ENCODE results near the gene GRK5. TPM values are rescaled to one million over a fixed set of nuclear protein-coding genes. Genes with fewer than 3 reads are reported as not detected.

GRK5 gene
- total RNA-seq, 1 donor from 2014 or later: 77.6 TPM

DNA sequence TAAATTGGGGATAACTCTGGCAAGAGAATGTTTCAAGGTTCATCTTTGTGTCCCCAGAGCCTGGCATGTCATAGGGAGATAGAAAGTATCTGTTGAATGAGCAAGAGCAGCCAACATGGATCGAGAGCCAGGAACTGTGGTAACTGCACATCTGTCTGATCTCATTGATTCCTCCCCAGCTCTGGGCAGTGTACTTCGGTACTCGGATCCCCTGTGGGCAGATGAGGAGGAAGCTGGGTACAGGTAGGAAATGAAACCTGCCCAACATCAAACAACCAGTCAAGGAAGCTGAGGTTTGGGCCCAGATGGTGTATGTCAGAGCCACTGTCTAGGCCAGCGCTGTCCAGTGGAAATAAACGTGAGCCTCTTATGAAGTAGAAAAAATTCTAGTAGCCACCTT is 76.4 kb downstream of the GRK5 start:
- Mint-ChIP-seq H3K9me3 (ENCODE audit: unreplicated experiment) (peaks cover 9% of the 10 kb centered on the region), H3K27me3 (ENCODE audit: unreplicated experiment) (peaks cover 12% of the 10 kb centered on the region), H3K4me3 (ENCODE audit: unreplicated experiment) (no peak overlapping the region), H3K27ac (ENCODE audit: unreplicated experiment) (no peak overlapping the region), H3K36me3 (ENCODE audit: unreplicated experiment) (no peaks in the 10 kb centered on the region), H3K4me1 (ENCODE audit: low read depth, unreplicated experiment) (peaks cover 60% of the 10 kb centered on the region)
- no peak for DNase-seq
- TF ChIP-seq, protein P1, sequence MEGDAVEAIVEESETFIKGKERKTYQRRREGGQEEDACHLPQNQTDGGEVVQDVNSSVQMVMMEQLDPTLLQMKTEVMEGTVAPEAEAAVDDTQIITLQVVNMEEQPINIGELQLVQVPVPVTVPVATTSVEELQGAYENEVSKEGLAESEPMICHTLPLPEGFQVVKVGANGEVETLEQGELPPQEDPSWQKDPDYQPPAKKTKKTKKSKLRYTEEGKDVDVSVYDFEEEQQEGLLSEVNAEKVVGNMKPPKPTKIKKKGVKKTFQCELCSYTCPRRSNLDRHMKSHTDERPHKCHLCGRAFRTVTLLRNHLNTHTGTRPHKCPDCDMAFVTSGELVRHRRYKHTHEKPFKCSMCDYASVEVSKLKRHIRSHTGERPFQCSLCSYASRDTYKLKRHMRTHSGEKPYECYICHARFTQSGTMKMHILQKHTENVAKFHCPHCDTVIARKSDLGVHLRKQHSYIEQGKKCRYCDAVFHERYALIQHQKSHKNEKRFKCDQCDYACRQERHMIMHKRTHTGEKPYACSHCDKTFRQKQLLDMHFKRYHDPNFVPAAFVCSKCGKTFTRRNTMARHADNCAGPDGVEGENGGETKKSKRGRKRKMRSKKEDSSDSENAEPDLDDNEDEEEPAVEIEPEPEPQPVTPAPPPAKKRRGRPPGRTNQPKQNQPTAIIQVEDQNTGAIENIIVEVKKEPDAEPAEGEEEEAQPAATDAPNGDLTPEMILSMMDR (IDR thresholded peaks at IDR 0.05; ENCODE audit: partially characterized antibody, unreplicated experiment): no peak

DNA sequence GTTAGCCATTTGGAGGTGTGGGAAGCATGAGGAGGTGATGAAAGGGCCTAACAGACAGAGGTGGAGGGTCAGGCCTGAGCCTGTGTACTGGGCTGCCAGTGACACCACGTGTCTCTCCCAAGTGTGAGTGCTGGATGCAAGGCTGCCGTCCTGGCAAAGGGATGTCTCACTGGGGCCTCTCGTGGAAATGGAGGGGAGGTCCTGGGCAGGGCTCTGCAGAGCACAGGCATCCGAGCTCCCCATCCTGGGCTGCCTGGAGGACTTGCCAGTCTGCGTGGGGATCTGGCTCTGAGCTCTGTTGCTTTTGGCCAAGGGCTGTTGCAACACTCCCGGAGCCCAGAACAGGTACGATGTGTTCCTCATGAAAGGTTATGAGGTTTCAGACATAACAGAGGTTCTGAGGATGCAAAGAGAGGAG is 77.3 kb downstream of the GRK5 start:
- Mint-ChIP-seq H3K4me1 (ENCODE audit: low read depth, unreplicated experiment) (peaks cover 58% of the 10 kb centered on the region), H3K9me3 (ENCODE audit: unreplicated experiment) (peaks cover 9% of the 10 kb centered on the region), H3K4me3 (ENCODE audit: unreplicated experiment) (no peak overlapping the region), H3K27ac (ENCODE audit: unreplicated experiment) (no peak overlapping the region), H3K27me3 (ENCODE audit: unreplicated experiment) (peaks cover 12% of the 10 kb centered on the region), H3K36me3 (ENCODE audit: unreplicated experiment) (no peaks in the 10 kb centered on the region)
- DNase-seq: no peak
- TF ChIP-seq, protein P1 (IDR thresholded peaks at IDR 0.05; ENCODE audit: partially characterized antibody, unreplicated experiment): no peak

DNA sequence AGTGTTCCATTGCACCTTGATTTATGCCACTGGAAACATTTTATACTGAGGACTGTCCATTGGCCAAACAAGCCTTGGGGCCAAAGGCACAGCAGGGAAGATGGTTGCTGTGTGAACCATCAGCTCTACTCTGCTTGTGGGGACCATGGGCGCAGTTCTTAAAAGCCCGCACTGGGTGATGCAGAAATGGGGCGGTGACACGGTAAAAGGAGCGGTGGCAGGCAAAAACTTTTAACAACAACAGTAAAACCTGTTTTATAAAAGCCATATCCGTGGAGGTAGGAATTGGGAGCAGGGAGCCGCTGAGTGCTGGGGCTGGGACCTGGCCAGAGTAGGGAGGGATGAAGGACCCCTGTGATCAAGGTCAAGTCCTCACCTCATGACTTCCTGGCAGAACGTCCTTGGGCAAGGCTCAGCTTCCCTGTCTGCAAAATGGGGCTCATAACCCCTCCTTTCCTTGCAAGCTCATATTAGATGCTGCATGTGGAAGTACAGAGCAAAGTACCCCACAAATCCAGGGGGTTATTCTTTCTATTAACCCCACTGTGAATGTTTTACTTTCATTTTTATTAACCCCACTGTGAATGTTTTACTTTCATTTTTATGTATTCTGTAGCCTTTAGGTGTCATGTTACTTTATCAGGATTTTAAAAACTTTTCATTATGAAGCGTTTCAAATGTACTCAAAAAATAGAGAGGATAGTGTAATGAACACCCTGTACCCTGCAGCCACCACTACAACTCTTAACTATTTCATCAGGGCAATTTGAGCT is 78.3 kb downstream of the GRK5 start:
- Mint-ChIP-seq H3K36me3 (ENCODE audit: unreplicated experiment) (peaks cover under 1% of the 10 kb centered on the region), H3K4me3 (ENCODE audit: unreplicated experiment) (no peak overlapping the region), H3K9me3 (ENCODE audit: unreplicated experiment) (peaks cover 9% of the 10 kb centered on the region), H3K27ac (ENCODE audit: unreplicated experiment) (peak overlapping the region; percentile 28), H3K4me1 (ENCODE audit: low read depth, unreplicated experiment) (peaks cover 62% of the 10 kb centered on the region), H3K27me3 (ENCODE audit: unreplicated experiment) (peaks cover 12% of the 10 kb centered on the region)
- TF ChIP-seq, protein P1 (IDR thresholded peaks at IDR 0.05; ENCODE audit: partially characterized antibody, unreplicated experiment): no peak
- DNase-seq: no peak

DNA sequence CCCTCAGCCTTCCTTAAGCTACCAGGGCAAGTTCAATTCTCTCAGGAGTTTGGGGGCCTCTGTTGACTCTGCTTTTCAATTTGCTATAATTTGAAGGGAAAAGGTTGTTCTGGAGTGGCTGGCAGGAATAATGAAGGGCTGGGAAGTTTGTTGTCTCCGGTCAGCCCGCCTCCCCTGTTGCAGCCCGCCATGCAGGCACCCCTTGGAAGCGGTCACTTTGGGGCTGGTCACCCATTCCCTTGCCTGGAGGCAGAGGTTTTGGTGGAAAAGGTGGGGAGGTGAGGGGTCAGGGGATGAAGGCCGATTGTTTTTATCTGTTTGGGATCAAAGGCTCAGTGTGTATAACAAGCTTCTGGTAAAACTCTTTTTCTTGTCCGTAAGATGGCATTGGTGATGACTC is 79.1 kb downstream of the GRK5 start:
- TF ChIP-seq, protein P1 (IDR thresholded peaks at IDR 0.05; ENCODE audit: partially characterized antibody, unreplicated experiment): no peak
- H3K9me3 Mint-ChIP-seq (ENCODE audit: unreplicated experiment): peaks cover 10% of the 10 kb centered on the region
- H3K4me3 Mint-ChIP-seq (ENCODE audit: unreplicated experiment): no peak overlapping the region
- peaks cover 14% of the 10 kb centered on the region for H3K27me3 Mint-ChIP-seq (ENCODE audit: unreplicated experiment)
- DNase-seq: no peak
- H3K36me3 Mint-ChIP-seq (ENCODE audit: unreplicated experiment): peaks cover 4% of the 10 kb centered on the region
- H3K27ac Mint-ChIP-seq (ENCODE audit: unreplicated experiment): no peak overlapping the region
- H3K4me1 Mint-ChIP-seq (ENCODE audit: low read depth, unreplicated experiment): peaks cover 62% of the 10 kb centered on the region

DNA sequence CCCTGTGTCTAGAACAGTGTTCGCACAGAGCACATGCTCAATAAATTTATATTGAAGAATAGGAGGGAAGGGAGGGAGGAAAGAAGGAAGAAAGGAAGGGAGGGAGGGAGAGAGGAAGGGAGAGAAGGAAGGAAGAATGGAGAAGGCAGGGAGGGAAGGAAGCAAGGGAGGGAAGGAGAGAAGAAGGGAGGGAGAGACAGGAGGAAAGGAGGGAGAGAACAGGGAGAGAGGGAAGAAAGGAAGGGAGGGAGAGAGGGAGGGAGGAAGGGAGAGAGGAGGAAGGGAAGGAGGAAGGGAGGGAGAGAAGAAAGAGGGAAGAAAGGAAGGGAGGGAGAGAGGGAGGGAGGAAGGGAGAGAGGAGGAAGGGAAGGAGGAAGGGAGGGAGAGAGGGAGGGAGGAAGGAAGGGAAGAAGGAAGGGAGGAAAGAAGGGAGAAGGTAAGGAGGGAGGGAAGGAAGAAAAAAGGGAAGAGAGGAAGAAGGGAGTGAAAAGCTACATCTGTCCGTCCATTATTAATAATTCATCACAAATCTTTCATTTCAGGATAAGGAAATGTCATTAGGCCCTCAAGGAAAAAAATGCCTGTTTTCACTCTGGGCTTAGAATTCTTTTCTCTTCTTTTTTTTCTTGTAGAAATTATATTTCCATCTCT is 79.7 kb downstream of the GRK5 start:
- Mint-ChIP-seq H3K9me3 (ENCODE audit: unreplicated experiment) (peaks cover 8% of the 10 kb centered on the region), H3K27ac (ENCODE audit: unreplicated experiment) (no peak overlapping the region), H3K36me3 (ENCODE audit: unreplicated experiment) (peaks cover 4% of the 10 kb centered on the region), H3K4me3 (ENCODE audit: unreplicated experiment) (no peak overlapping the region), H3K27me3 (ENCODE audit: unreplicated experiment) (peaks cover 10% of the 10 kb centered on the region), H3K4me1 (ENCODE audit: low read depth, unreplicated experiment) (peaks cover 56% of the 10 kb centered on the region)
- TF ChIP-seq, protein P1 (IDR thresholded peaks at IDR 0.05; ENCODE audit: partially characterized antibody, unreplicated experiment): no peak
- DNase-seq: no peak

All from glutamatergic neuron (in vitro differentiated cells).